Measurements from ENCODE around the gene PRR18.

- TF ChIP-seq CTCF (IDR thresholded peaks at IDR 0.05) (no peak), POLR2A (IDR thresholded peaks at IDR 0.05) (no peak)
Observed at GRCh38 chr6:166338854-166339253, 30.7 kb upstream of the PRR18 start.

Measured in thyroid gland (tissue), 4 donors.